Daoy (cell line): ENCODE results near the gene FANCI. TPM values are rescaled to one million over a fixed set of nuclear protein-coding genes. Genes with fewer than 3 reads are reported as not detected.

Source experiments
- DNase-seq: peaks from one replicate; pipeline ENCODE4 v3.0.0-alpha.2; 2015; ENCODE audit warnings: low read depth
- total RNA-seq: library from RNA; depleted of rRNA; stranded (reverse); fragments of >200 nt; shearing (Covaris generic); gene quantifications from 2 replicates; pipeline ENCODE4 v1.2.3, GENCODE V29; 2014

The FANCI gene
- total RNA-seq, 1 experiment from 2014 or later, result 39.1 TPM

DNA sequence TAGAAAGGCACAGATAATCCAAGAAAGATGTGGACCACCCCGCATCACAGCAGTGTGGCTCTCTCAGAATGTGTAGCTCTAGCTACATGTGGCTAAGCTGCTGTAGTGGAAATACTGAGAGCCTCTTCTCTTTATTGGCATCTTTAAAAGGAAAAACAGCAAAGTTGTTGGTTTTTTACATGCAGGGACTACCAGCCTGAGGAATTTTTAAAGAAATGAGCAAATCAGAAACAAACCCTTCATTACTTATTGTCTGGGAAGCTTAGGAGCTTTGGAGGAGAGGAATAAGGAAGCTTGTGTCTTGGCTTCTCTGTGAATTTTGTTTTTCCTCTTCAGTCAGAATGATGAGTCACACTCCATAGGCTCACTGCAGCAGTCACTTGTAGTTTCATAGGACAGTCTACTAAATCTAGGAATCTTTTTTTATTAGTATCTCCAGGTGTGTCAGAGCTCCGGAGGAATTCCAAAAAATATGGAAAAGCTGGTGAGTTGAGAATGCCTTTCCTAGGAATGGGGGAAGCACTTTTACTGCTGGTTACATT, 63.3 kb downstream of the FANCI start:
- no peak for DNase-seq

DNA sequence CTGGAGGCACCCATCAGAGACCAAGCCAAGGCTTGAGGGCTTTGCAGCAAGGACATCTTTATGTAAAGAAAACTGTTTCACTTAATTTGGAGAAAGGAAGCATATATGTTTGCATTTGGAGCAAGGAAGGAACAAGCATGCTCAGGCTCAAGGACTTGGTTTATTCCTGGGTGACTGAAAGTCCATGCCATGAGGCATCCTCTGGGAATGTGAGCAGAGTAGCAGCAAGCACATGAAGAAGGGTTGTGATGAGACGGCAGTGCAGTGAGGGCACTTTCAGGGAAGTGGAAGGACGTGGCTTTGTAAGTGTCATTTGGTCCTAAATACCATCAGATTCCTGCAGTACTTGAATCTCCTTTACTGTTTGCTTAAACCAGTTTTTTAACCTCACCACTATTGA, 64.0 kb downstream of the FANCI start:
- DNase-seq, result peak; percentile 20

GRCh38 chr15:89308236-89308635, 64.5 kb downstream of the FANCI start:
- no peak for DNase-seq

DNA sequence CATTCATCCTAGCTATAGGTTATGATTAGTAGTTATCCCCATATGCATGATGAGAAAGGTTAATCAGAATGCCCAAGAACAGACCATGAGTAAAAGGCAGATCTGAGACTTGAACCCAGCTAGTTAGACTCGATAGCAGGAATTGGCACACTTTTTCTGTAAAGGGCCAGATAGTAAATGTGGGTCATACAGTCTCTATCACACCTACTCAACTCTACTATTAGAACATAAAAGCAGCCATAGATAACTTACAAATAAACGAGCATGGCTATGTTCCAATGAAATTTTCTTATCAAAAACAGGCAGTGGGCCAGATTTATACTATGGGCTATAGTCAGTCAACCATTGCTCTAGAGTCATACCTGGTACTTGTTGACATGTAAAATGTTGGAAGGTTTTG, 66.2 kb downstream of the FANCI start:
- no peak for DNase-seq

- no peak for DNase-seq
Measured at GRCh38 chr15:89315375-89315929, 71.7 kb downstream of the FANCI start.

DNA sequence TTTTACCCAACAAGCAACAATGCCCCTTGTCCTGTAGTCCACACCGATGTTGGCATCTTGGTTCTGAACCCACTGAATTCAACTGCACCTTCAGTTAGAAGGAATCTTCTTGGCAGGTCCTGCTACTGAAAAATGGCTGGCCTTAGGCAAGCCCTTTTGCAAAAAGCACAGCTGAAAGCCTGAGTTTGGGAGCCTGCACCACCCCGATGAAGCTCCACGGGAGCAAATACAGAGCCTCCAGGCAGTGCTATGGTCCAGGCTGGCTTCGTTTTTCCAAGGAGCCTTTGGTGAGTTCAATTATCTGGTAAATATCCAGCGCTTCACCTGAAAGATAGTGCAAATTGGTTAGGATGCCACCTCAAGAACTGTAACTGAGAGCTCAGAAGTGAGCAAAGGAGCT, 72.7 kb downstream of the FANCI start:
- no peak for DNase-seq

DNA sequence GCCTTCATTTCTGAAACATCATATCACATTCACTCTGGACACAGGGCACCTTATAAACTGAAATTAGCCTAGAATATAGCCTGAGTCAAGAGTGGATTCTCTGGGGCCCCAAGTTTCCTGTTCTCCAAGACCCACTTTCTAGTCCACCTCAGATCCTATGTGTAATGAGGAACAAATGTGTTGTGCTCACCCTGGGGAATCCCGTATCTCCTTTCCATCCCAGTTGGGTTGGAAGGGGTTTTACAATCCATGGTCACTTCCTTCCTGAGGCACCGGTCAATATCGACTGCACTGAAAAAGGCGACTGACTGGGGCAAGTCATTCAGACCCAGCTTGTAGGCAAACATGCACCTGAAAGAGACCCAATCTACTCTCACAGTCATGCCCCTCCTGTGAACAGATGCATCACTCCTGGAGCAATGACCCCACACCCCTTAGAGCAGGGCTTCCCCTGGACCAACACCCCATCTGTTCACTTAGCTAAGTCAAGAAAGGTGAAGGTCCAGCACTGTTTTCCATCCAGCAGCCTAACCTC, 73.5 kb downstream of the FANCI start:
- no peak for DNase-seq

GRCh38 chr15:89319678-89320077, 75.9 kb downstream of the FANCI start:
- DNase-seq, result no peak

DNA sequence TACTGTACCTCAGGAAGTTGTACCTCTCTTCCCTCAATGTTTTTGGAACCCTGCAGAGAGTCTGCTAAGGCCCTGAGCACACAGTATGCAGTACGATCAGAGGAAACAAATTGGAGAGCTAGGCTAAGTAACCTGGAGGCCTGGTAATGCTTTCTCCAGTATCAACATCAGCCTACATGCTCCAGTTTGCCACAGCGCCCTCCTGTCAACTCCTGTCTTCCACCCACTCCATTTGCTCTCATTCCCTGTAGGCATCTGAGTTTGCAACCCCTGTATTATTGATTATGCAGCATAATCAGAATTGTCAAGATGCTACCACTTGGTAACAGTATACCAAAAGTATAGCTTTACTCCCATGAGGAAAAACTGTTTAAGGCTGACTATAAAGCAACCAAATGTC, 76.4 kb downstream of the FANCI start:
- DNase-seq, result no peak

- DNase-seq, result no peak
Measured at GRCh38 chr15:89321521-89322410, 78.0 kb downstream of the FANCI start.

DNA sequence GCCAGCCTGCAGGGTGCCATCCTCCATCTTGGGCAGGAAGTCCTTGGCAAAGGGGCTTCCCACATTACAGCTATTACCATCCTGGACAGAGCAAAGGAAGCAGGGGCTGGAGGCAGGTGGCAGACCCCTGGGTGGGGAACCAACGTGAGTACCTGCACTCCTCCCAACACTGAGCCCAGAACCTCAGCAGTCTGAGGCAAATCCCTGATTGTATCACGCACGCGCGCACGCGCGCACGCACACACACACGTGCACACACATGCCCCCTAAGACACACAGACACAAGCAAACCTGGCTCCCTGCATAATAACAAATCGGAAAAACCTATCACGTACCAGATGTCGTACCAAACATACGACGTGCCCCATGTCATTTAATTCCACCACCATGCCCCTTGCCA, 79.0 kb downstream of the FANCI start:
- no peak for DNase-seq

- DNase-seq, result no peak
Measured at GRCh38 chr15:89323825-89324224, 80.0 kb downstream of the FANCI start.

- DNase-seq, result no peak
Measured at GRCh38 chr15:89325039-89325803, 81.4 kb downstream of the FANCI start.

GRCh38 chr15:89326316-89326715, 82.5 kb downstream of the FANCI start:
- DNase-seq, result no peak

GRCh38 chr15:89327113-89327512, 83.3 kb downstream of the FANCI start:
- DNase-seq, result no peak

DNA sequence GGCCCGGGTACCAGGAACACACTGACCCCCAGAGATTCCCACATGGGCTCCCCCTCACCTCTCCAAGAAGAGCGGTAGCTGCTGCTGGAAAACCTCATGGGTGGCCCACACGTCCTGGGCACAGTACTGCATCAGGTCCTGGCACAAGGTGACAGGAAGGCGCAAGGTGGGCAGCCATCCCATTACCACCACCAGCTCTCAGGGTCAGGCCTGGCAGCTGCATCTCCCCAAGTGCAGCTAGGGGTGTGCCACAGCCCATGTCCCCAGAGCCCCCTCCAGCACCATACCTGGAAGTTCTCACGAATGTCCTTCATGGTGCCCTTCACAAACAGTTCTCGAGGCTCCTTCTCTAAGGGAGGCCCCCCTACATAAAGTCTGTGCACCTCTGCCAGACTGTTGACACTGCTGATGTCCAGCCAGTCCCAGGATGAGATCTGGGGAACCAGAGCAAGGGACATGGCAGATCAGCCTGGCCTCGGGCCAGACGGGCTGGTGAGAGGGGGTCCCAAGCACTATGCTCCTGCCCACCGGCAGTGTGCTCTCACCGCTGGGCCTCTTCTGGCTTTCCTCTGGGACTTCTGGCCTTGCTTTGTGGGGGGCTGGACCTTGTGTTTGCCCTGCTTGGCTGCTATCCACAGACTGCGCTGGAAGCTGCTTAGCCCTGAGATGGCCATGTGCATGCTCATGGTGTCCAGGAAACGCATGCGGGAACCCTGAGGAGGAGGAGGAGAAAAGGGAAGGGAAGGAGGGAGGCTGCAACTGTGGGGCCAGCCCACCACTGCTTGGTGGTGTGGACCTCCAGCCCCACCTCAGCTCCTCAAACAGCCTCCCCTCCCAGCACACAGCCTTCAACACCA, 84.8 kb downstream of the FANCI start:
- DNase-seq, result no peak

GRCh38 chr15:89329329-89330084, 85.7 kb downstream of the FANCI start:
- no peak for DNase-seq

- no peak for DNase-seq
Measured at GRCh38 chr15:89330119-89330518, 86.3 kb downstream of the FANCI start.

GRCh38 chr15:89330881-89331595, 87.3 kb downstream of the FANCI start:
- DNase-seq, result no peak

DNA sequence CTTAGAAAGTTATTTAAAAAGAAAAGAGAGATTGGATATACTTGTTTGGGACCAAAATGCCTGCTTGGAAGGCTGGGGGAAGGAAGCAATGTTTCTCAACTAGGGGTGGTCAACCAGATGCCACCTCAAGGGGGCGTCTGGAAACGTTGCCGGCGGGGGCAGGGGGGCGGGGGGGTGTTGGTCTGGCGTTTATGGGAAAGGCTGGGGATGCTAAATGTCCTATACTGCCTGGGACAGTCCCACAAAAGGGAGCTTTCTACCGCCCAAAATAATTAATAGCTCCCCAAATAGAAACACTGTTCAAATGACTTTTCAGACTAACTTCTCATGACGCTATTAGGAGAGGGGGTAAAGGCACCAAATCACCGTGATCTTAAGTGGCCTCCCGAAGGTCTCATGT, 88.7 kb downstream of the FANCI start:
- peak; percentile 18 for DNase-seq
